ENCODE data around the gene RAB11FIP4. TPM values are rescaled to one million over a fixed set of nuclear protein-coding genes. Genes with fewer than 3 reads are reported as not detected.

Gene RAB11FIP4
- total and polyA plus RNA-seq, 2 of the 13 experiments (the other 11 are each of a cell fraction or from before 2014, with no cell fraction given): 28.0 to 89.3 TPM

DNA sequence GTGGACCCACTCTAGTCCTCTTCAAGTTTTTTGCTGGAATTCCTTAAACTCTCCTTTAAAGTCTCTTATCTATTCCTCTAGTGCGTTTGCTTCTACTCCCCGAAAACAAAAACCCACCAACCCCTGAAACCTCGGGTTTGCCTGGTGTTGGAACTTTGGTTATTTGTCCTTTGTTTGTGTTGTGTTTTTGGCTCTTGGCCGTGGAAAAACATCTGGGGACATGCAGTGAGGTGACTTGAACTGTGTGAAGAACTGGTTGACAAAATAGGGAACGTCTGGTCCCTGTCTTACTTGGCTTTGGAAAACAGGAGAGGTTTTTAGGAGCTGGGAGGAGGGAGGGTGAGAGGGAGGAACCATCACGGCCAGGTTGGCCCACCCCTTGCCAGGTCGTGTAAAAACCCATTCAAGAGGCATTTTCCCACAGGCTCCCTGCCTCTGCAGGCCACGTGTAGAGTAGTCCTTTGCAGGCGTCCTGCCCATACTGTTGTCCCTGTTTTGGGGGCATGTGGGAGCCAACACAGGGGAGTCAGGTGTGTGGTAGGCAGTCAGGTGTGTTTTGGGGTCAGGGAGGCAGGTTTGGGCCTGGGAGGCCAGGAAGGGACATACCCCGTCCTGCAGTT, 169.3 kb downstream of the RAB11FIP4 start (continued):
- TF ChIP-seq, protein P1, sequence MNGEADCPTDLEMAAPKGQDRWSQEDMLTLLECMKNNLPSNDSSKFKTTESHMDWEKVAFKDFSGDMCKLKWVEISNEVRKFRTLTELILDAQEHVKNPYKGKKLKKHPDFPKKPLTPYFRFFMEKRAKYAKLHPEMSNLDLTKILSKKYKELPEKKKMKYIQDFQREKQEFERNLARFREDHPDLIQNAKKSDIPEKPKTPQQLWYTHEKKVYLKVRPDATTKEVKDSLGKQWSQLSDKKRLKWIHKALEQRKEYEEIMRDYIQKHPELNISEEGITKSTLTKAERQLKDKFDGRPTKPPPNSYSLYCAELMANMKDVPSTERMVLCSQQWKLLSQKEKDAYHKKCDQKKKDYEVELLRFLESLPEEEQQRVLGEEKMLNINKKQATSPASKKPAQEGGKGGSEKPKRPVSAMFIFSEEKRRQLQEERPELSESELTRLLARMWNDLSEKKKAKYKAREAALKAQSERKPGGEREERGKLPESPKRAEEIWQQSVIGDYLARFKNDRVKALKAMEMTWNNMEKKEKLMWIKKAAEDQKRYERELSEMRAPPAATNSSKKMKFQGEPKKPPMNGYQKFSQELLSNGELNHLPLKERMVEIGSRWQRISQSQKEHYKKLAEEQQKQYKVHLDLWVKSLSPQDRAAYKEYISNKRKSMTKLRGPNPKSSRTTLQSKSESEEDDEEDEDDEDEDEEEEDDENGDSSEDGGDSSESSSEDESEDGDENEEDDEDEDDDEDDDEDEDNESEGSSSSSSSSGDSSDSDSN (CRISPR knock-in tag; IDR thresholded peaks at IDR 0.05): 0 out of 2 replicates have a peak, but pooled peaks have one; percentile 21
- TF ChIP-seq ZNF326 (CRISPR knock-in tag; IDR thresholded peaks at IDR 0.05; ENCODE audit: borderline replicate concordance) (no peak), ZNF44 (CRISPR knock-in tag; IDR thresholded peaks at IDR 0.05) (0 out of 2 replicates have a peak, but pooled peaks have one; percentile 17), ZNF687 (CRISPR knock-in tag; IDR thresholded peaks at IDR 0.05) (peak; percentile 90), ZNF597 (CRISPR knock-in tag; IDR thresholded peaks at IDR 0.05) (no peak), YEATS4 (CRISPR knock-in tag; IDR thresholded peaks at IDR 0.05; ENCODE audit: borderline replicate concordance) (peak; percentile 22; the same call in 1 of the 2 replicates), ZNF263 (CRISPR knock-in tag; IDR thresholded peaks at IDR 0.05) (0 out of 2 replicates have a peak, but pooled peaks have one; percentile 11), ZFY (CRISPR knock-in tag; IDR thresholded peaks at IDR 0.05) (0 out of 2 replicates have a peak, but pooled peaks have one; percentile 29), KDM5B (CRISPR knock-in tag; IDR thresholded peaks at IDR 0.05; ENCODE audit: borderline replicate concordance) (peak; percentile 44; the same call in 1 of the 2 replicates), TEAD3 (CRISPR knock-in tag; optimal IDR thresholded peaks at IDR 0.05; ENCODE audit: borderline replicate concordance) (peak; percentile 42), ZNF556 (CRISPR knock-in tag; IDR thresholded peaks at IDR 0.05; ENCODE audit: borderline replicate concordance) (no peak), ZNF136 (CRISPR knock-in tag; IDR thresholded peaks at IDR 0.05; ENCODE audit: low read depth) (no peak), ZNF333 (CRISPR knock-in tag; IDR thresholded peaks at IDR 0.05; ENCODE audit: borderline replicate concordance) (no peak), MAFF (IDR thresholded peaks at IDR 0.05; ENCODE audit: low read depth, low read length) (no peak)
- TF ChIP-seq, protein P2, sequence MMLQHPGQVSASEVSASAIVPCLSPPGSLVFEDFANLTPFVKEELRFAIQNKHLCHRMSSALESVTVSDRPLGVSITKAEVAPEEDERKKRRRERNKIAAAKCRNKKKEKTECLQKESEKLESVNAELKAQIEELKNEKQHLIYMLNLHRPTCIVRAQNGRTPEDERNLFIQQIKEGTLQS (CRISPR knock-in tag; IDR thresholded peaks at IDR 0.05): no peak

Measured in HepG2 (cell line).